PC-3 (cell line): ENCODE measurements around the gene AIFM3. TPM values are rescaled to one million over a fixed set of nuclear protein-coding genes. Genes with fewer than 3 reads are reported as not detected.

Experiments used
- ATAC-seq: fragments of 200-7000 bp; cut with Tn5 transposase; 2 replicates; pipeline ENCODE4 v1.9.1; 2020; ENCODE audit warnings: mild to moderate bottlenecking, moderate library complexity
- BruUV-seq: library from RNA; stranded (reverse); fragments of 400-500 nt; replicated peaks from 2 replicates; lab custom pipeline; 2021; lab: Mats Ljungman, UMichigan
- CTCF ChIA-PET: fragments of 300-600 bp; sonication (Branson Sonifier 250); formaldehyde crosslinking; loops from one replicate; lab custom pipeline; 2022; ENCODE audit warnings: antibody characterized with exemption; lab: Charles Lee
- POLR2A ChIA-PET: fragments of 300-600 bp; sonication (Branson Sonifier 250); formaldehyde crosslinking; loops from one replicate; lab custom pipeline; 2022; ENCODE audit warnings: antibody characterized with exemption; ENCODE audit not compliant: unreplicated experiment; lab: Charles Lee
- DNase-seq: peaks from one replicate; pipeline ENCODE4 v3.0.0-alpha.2; 2015
- H2AFZ ChIP-seq: fragments of 300-600 bp; sonication (generic); 2 replicates; pipeline ENCODE4 v1.6.0; 2016; ENCODE audit warnings: antibody characterized with exemption, low read length
- H3F3A ChIP-seq: fragments of 300-600 bp; sonication (generic); one replicate; pipeline ENCODE4 v1.6.0; 2017; ENCODE audit warnings: antibody characterized with exemption, low read length, control low read depth, mild to moderate bottlenecking; ENCODE audit not compliant: unreplicated experiment
- H3K27ac ChIP-seq: fragments of 300-600 bp; sonication (generic); 2 replicates; pipeline ENCODE4 v1.5.1; 2016; ENCODE audit warnings: mild to moderate bottlenecking, low read length
- H3K27me3 ChIP-seq: fragments of 300-600 bp; sonication (generic); 2 replicates; pipeline ENCODE4 v1.6.1; 2016; ENCODE audit warnings: low read length, mixed read lengths
- H3K36me3 ChIP-seq: fragments of 300-600 bp; sonication (generic); 2 replicates; pipeline ENCODE4 v1.6.1; 2016; ENCODE audit warnings: low read depth, mixed run types, low read length, mixed read lengths
- H3K4me1 ChIP-seq: fragments of 300-600 bp; sonication (generic); 2 replicates; pipeline ENCODE4 v1.5.1; 2016; ENCODE audit warnings: low read length; ENCODE audit not compliant: insufficient read depth
- H3K4me2 ChIP-seq: fragments of 300-600 bp; sonication (generic); 2 replicates; pipeline ENCODE4 v1.6.0; 2016; ENCODE audit warnings: low read length
- H3K4me3 ChIP-seq: fragments of 300-600 bp; sonication (generic); 2 replicates; pipeline ENCODE4 v1.5.1; 2016; ENCODE audit warnings: mild to moderate bottlenecking, low read length, mixed read lengths
- H3K79me2 ChIP-seq: fragments of 300-600 bp; sonication (generic); 2 replicates; pipeline ENCODE4 v1.6.1; 2017; ENCODE audit warnings: low read length, mixed read lengths
- H3K9ac ChIP-seq: fragments of 300-600 bp; sonication (generic); 2 replicates; pipeline ENCODE4 v1.6.0; 2016; ENCODE audit warnings: mild to moderate bottlenecking, low read length
- H3K9me2 ChIP-seq: fragments of 300-600 bp; sonication (generic); replicated peaks from 2 replicates; pipeline ENCODE4 v1.6.1; 2016; ENCODE audit warnings: mixed run types, low read length, mixed read lengths
- H3K9me3 ChIP-seq: fragments of 300-600 bp; sonication (generic); 2 replicates; pipeline ENCODE4 v1.6.1; 2016; ENCODE audit warnings: low read length, mixed read lengths
- H4K20me1 ChIP-seq: fragments of 300-600 bp; sonication (generic); 2 replicates; pipeline ENCODE4 v1.6.1; 2016; ENCODE audit warnings: low read length, mixed read lengths
- CTCF ChIP-seq: fragments of 300-600 bp; sonication (generic); conservative IDR thresholded peaks from 2 replicates; pipeline ENCODE4 v1.5.1; 2017; ENCODE audit warnings: antibody characterized with exemption, low read depth, mild to moderate bottlenecking, low read length
- EZH2 ChIP-seq: fragments of 300-600 bp; sonication (generic); IDR thresholded peaks from one replicate; pipeline ENCODE4 v1.6.1; 2017; ENCODE audit warnings: antibody characterized with exemption, mild to moderate bottlenecking, low read length; ENCODE audit not compliant: unreplicated experiment
- EZH2phosphoT487 ChIP-seq: fragments of 300-600 bp; sonication (generic); IDR thresholded peaks from 2 replicates; pipeline ENCODE4 v1.6.1; 2018; ENCODE audit warnings: mild to moderate bottlenecking, antibody characterized with exemption, low read length, borderline replicate concordance
- intact Hi-C: fragments of 100-400 bp; cut with micrococcal nuclease; formaldehyde crosslinking; loops from 2 replicates; pipeline ENCODE4 v1.9.0; 2023
- total RNA-seq: library from RNA; depleted of rRNA; stranded (reverse); fragments of >200 nt; gene quantifications from 2 replicates; pipeline ENCODE4 v1.2.3, GENCODE V29; 2014

The AIFM3 gene
- total RNA-seq, 1 experiment from 2014 or later, result 1.5 TPM

GRCh38 chr22:21028277-21029251 lies 61.5 kb downstream of the AIFM3 start:
- H3K9me2 ChIP-seq, result no peaks in the 10 kb centered on the region
- DNase-seq (no peak), ATAC-seq (no peak)
- H3K27ac ChIP-seq, result no peak overlapping the region
- no peaks in the 10 kb centered on the region for H4K20me1 ChIP-seq
- TF ChIP-seq EZH2 (no peak), CTCF (no peak), EZH2phosphoT487 (no peak)
- ChIA-PET POLR2A (no interaction called here), CTCF (no interaction called here)
- H3K79me2 ChIP-seq, result no peaks in the 10 kb centered on the region
- no TSS peak for BruUV-seq
- H3K9ac ChIP-seq, result no peak overlapping the region
- no peak overlapping the region for H3K4me3 ChIP-seq
- H3K27me3 ChIP-seq, result no peaks in the 10 kb centered on the region
- H2AFZ ChIP-seq, result no peak overlapping the region
- intact Hi-C loops, result no loop called here
- no peak overlapping the region for H3K4me2 ChIP-seq
- no peaks in the 10 kb centered on the region for H3K9me3 ChIP-seq
- no peaks in the 10 kb centered on the region for H3F3A ChIP-seq
- no peaks in the 10 kb centered on the region for H3K4me1 ChIP-seq
- no peaks in the 10 kb centered on the region for H3K36me3 ChIP-seq

DNA sequence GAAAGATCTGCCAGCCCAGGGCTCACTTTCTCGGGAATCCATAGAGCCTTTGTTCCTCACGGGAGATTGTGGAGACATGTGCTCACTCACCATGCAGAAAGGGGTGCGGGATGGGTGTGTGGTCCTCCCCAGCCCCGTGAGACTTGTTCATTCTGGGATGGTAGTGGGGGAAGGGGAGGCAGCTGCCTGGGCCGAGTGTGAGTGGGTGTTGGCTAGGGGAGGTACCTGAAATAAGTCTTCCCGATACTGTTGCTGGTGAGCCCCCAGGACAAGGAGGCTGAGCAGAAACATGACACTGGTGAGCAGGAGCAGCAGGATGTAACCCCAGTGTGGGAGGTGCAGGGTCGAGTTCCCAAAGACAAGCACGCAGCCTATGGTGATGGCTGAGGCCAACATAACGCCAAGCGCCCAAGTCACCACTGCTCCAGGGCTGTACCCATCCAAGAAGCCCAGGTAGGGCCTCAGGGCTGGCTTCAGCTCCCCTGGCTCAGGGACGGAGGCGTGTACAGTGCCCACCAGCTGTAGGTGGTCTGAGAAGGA lies 62.5 kb downstream of the AIFM3 start:
- no peaks in the 10 kb centered on the region for H4K20me1 ChIP-seq
- no peaks in the 10 kb centered on the region for H3K9me2 ChIP-seq
- no peak for ATAC-seq
- BruUV-seq, result no TSS peak
- no peak for DNase-seq
- intact Hi-C loops, result no loop called here
- ChIA-PET CTCF (interaction anchor here (0.5 kb wide), 1 partner anchor 13 kb away, joined by 11 read pairs; no protein-coding TSS in a partner anchor), POLR2A (no interaction called here)
- H3K4me1 ChIP-seq, result no peaks in the 10 kb centered on the region
- H3F3A ChIP-seq, result no peaks in the 10 kb centered on the region
- no peak overlapping the region for H3K4me2 ChIP-seq
- H3K9me3 ChIP-seq, result no peaks in the 10 kb centered on the region
- no peaks in the 10 kb centered on the region for H3K36me3 ChIP-seq
- no peak overlapping the region for H2AFZ ChIP-seq
- H3K4me3 ChIP-seq, result no peak overlapping the region
- TF ChIP-seq EZH2phosphoT487 (no peak), EZH2 (no peak), CTCF (no peak)
- H3K27ac ChIP-seq, result no peak overlapping the region
- H3K79me2 ChIP-seq, result no peaks in the 10 kb centered on the region
- H3K9ac ChIP-seq, result no peak overlapping the region
- H3K27me3 ChIP-seq, result no peaks in the 10 kb centered on the region
